Smooth muscle cell of the coronary artery (primary cell): Measurements from ENCODE around the gene SPATA31A6. TPM values are rescaled to one million over a fixed set of nuclear protein-coding genes. Genes with fewer than 3 reads are reported as not detected.

Source experiments
- total RNA-seq: library from RNA; depleted of rRNA; stranded (reverse); fragments of >200 nt; gene quantifications from 2 replicates; pipeline ENCODE4 v1.2.3, GENCODE V29; 2014; ENCODE audit warnings: low replicate concordance

The SPATA31A6 gene
- total RNA-seq: not detected in 2 replicates

DNA sequence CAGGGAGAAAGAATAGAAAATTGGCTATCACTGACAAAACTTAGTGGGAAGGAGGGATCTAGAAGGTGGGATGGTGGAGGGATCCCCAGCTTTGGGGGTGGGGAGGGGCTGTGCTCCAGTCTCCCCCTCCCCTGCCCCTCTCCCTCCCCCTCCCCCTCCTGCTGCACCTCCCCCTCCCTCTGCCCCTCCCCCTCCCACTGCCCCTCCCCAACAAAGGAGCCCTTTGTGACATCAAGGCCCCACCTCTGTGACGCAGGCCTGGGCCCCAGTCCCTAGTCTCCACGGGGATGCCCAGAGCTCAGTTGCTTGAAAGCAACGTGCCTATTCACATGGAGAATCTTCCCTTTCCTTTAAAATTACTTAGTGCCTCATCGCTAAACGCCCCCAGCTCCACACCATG is at the start of gene SPATA31A6:
Gene SPATA31A6, plus strand, starts transcription at position 301 of the 400 bp plus-strand sequence. Its CDS starts 29 bp downstream, at position 330.

Other genes starting within 250 kb of the SPATA31A6 start
- gene CNTNAP3B, start 54.2 kb upstream of the SPATA31A6 start, total RNA-seq: 0.94 and 25.9 TPM in 2 replicates